Measurements from ENCODE around the gene RABGAP1L. TPM values are rescaled to one million over a fixed set of nuclear protein-coding genes. Genes with fewer than 3 reads are reported as not detected.
"Not testable (repeated sequence)": the region's sequence is repeated elsewhere in the genome, so short reads cannot be mapped to it uniquely, and the experiment has no call there.

The RABGAP1L gene
- total RNA-seq, 1 donor from 2014 or later: 17.0 TPM

GRCh38 chr1:175044591-175044990, 885.3 kb downstream of the RABGAP1L start:
- not testable (repeated sequence) for ATAC-seq; DNase-seq (ENCODE audit: low spot score)

Other genes with a start within 250 kb of the RABGAP1L start
- 2,515 TPM for gene SERPINC1, start 242.2 kb upstream of the RABGAP1L start, total RNA-seq
- gene RC3H1, start 137.2 kb upstream of the RABGAP1L start, total RNA-seq: 16.9 TPM